Vagina (tissue), 2 donors: ENCODE results near the gene HPCAL1.

Source experiments
- CTCF ChIP-seq, 3 experiments: fragments of 450-650 bp in 2 of 3; fragments of 200-600 bp in 1 of 3; sonication (generic) in 1 of 3; IDR thresholded peaks; one replicate each; pipeline ENCODE4 v1.5.1; 2017 to 2019; ENCODE audit warnings: antibody characterized with exemption in 3 of 3, mild to moderate bottlenecking in 2 of 3, moderate library complexity in 2 of 3
- POLR2A ChIP-seq, 2 donors: fragments of 450-650 bp; IDR thresholded peaks; one replicate each; pipeline ENCODE4 v1.6.1; 2017; ENCODE audit warnings: antibody characterized with exemption in 2 of 2, mild to moderate bottlenecking in 2 of 2, moderate library complexity in 2 of 2
- POLR2AphosphoS5 ChIP-seq, 2 donors: sonication (generic); formaldehyde crosslinking; IDR thresholded peaks; one replicate each; pipeline ENCODE4 v1.9.0; 2017; ENCODE audit warnings: antibody characterized with exemption in 2 of 2, mild to moderate bottlenecking in 2 of 2, low read depth in 1 of 2; ENCODE audit not compliant: insufficient read depth in 1 of 2

GRCh38 chr2:10439185-10439879, 136.6 kb downstream of the HPCAL1 start:
- no peak for TF ChIP-seq CTCF (IDR thresholded peaks at IDR 0.05)
- no peak for TF ChIP-seq POLR2AphosphoS5 (IDR thresholded peaks at IDR 0.05; ENCODE audit: insufficient read depth in 1 of 2, low read depth in 1 of 2)
- TF ChIP-seq POLR2A (IDR thresholded peaks at IDR 0.05): no peak
